HG03442 (cell line): ENCODE data around the gene HVCN1.

ENCODE experiments used
- ATAC-seq: cut with Tn5 transposase; IDR thresholded peaks from one replicate; pipeline ENCODE4 v1.9.1; 2021; ENCODE audit warnings: mild to moderate bottlenecking, moderate library complexity; ENCODE audit not compliant: unreplicated experiment

The HVCN1 gene

GRCh38 chr12:110699591-110700445, 10.9 kb upstream of the HVCN1 start:
- ATAC-seq, result no peak

GRCh38 chr12:110698171-110698902, 9.4 kb upstream of the HVCN1 start:
- peak; percentile 69 for ATAC-seq

GRCh38 chr12:110697236-110697635, 8.3 kb upstream of the HVCN1 start:
- no peak for ATAC-seq

GRCh38 chr12:110696283-110696682, 7.4 kb upstream of the HVCN1 start:
- no peak for ATAC-seq

GRCh38 chr12:110694330-110694901, 5.5 kb upstream of the HVCN1 start:
- no peak for ATAC-seq

GRCh38 chr12:110693731-110694130, 4.8 kb upstream of the HVCN1 start:
- no peak for ATAC-seq

- no peak for ATAC-seq
These were observed 1.2 kb upstream of the HVCN1 start for GRCh38 chr12:110690127-110690430.

GRCh38 chr12:110689281-110690126, 589 bp upstream of the HVCN1 start:
- peak; percentile 36 for ATAC-seq

GRCh38 chr12:110687396-110688169, 1.3 kb downstream of the HVCN1 start:
- ATAC-seq, result no peak

- ATAC-seq, result no peak
These were observed 2.5 kb downstream of the HVCN1 start for GRCh38 chr12:110686294-110686903.

GRCh38 chr12:110684312-110684836, 4.5 kb downstream of the HVCN1 start:
- ATAC-seq, result no peak

GRCh38 chr12:110683888-110684287, 5.0 kb downstream of the HVCN1 start:
- ATAC-seq, result no peak

- ATAC-seq, result no peak
These were observed 8.9 kb downstream of the HVCN1 start for GRCh38 chr12:110680032-110680431.

GRCh38 chr12:110679201-110679600, 9.7 kb downstream of the HVCN1 start:
- ATAC-seq, result no peak

- ATAC-seq, result no peak
These were observed 10.9 kb downstream of the HVCN1 start for GRCh38 chr12:110677982-110678381.

GRCh38 chr12:110677206-110677911, 11.6 kb downstream of the HVCN1 start:
- peak; percentile 78 for ATAC-seq

GRCh38 chr12:110676171-110676570, 12.7 kb downstream of the HVCN1 start:
- ATAC-seq, result no peak

- ATAC-seq, result peak; percentile 39
These were observed 18.7 kb downstream of the HVCN1 start for GRCh38 chr12:110670161-110670701.

- peak; percentile 17 for ATAC-seq
These were observed 19.8 kb downstream of the HVCN1 start for GRCh38 chr12:110669193-110669502.
